Muscle layer of colon (tissue), 2 donors: ENCODE data around the gene TRIP6.
"Not testable (repeated sequence)": the region's sequence is repeated elsewhere in the genome, so short reads cannot be mapped to it uniquely, and the experiment has no call there.

ENCODE experiments used
- H3K27ac ChIP-seq: one replicate; pipeline ENCODE4 v1.7.0; 2013; ENCODE audit warnings: low read depth, mild to moderate bottlenecking, low read length, moderate library complexity
- H3K27me3 ChIP-seq, 2 donors: one replicate each; pipeline ENCODE4 v1.7.0; 2013; ENCODE audit warnings: low read length in 2 of 2, mild to moderate bottlenecking in 2 of 2; ENCODE audit not compliant: insufficient read depth in 2 of 2, control insufficient read depth in 1 of 2
- H3K36me3 ChIP-seq: one replicate; pipeline ENCODE4 v1.7.0; 2013; ENCODE audit warnings: mild to moderate bottlenecking, low read length; ENCODE audit not compliant: insufficient read depth
- H3K4me1 ChIP-seq: one replicate; pipeline ENCODE4 v1.7.0; 2013; ENCODE audit warnings: mild to moderate bottlenecking, low read length; ENCODE audit not compliant: insufficient read depth
- H3K4me3 ChIP-seq, 2 donors: one replicate each; pipeline ENCODE4 v1.7.0; 2013; ENCODE audit warnings: low read length in 2 of 2, low read depth in 1 of 2, mild to moderate bottlenecking in 1 of 2, moderate library complexity in 1 of 2
- H3K9ac ChIP-seq: one replicate; pipeline ENCODE4 v1.7.0; 2013; ENCODE audit warnings: low read length
- H3K9me3 ChIP-seq: one replicate; pipeline ENCODE4 v1.7.0; 2013; ENCODE audit warnings: mild to moderate bottlenecking, low read length
- donor health status: abdominal sarcoma.
- donor health status: Adenocarcinoma of cecum.

The TRIP6 gene

DNA sequence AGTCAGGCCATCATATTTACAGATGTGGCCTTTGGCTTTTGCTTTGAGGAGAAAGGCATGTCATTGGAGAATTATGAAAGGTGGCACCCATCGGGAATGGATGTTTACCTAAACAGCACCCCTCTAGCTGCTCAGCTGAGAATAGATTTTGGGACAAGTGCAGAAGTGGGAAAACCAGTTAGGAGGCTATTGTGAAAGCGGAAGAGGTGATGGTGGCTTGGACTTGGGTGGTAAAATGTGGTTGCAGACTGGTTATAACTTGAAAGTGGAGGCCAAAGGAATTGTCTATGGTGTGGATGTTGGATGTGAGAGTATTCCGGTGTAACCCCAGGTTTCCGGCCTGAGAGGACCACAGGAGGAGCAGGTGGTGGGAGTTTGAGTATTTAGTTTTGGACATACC lies 19.8 kb upstream of the TRIP6 start:
- Histone ChIP-seq H3K4me1 (peaks cover 7% of the 10 kb centered on the region), H3K27me3 (no peaks in the 10 kb centered on the region), H3K9me3 (no peaks in the 10 kb centered on the region), H3K36me3 (no peaks in the 10 kb centered on the region), H3K9ac (no peak overlapping the region), H3K27ac (no peak overlapping the region), H3K4me3 (no peak overlapping the region)

DNA sequence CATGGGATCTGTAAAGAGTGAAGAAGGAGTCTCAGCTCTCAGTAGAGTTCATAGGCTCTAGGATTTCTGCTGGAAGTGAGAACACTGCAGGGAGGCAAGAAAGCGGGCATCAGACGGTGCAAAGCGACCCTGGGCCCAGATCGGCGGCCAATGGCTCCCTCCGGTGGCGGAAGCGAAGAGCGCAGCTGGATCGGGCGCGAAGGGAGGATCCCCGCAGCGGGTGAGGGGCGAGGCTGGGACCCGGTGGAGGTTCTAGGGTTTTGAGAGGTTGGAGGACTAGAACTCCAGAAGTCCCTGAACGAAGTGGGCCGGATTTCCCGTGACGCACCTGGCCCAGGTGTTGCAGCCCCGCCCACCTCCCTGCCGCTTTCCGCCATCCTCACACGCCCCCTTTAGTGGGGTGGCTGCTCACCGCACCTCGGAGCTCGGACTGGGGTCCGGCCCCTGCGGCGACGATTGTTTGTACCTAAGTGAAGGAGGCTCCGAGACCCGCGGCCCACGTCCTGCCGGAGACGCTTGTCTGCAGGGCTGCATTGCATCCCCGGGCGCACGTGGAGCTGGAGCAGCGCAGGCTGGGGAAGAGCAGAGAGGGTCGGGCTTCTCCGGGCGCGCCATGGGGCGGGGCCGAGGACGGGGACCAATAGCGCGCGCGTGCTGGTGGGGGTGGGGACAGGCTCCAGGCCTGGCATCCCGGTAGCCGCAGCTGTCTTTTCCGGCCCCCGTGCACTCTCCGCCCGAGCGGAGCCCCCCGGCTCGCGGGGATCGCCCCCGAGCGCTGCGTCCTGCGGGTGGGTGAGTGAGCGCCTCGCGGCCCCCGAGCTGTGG lies 14.9 kb upstream of the TRIP6 start, which contains the start of gene SLC12A9:
Gene SLC12A9 (plus strand): TSS at position 666 of the 825 bp plus-strand sequence. CDS start 1,485 bp downstream, outside the sequence.
- Histone ChIP-seq H3K27ac (peak within 1 kb of the TSS; percentile 75), H3K36me3 (no peaks in the 10 kb centered on the region), H3K9ac (peak within 1 kb of the TSS; percentile 39), H3K4me1 (peaks cover 15% of the 10 kb centered on the region), H3K4me3 (peak within 1 kb of the TSS; percentile 75 to 81), H3K9me3 (no peaks in the 10 kb centered on the region), H3K27me3 (no peaks in the 10 kb centered on the region)

DNA sequence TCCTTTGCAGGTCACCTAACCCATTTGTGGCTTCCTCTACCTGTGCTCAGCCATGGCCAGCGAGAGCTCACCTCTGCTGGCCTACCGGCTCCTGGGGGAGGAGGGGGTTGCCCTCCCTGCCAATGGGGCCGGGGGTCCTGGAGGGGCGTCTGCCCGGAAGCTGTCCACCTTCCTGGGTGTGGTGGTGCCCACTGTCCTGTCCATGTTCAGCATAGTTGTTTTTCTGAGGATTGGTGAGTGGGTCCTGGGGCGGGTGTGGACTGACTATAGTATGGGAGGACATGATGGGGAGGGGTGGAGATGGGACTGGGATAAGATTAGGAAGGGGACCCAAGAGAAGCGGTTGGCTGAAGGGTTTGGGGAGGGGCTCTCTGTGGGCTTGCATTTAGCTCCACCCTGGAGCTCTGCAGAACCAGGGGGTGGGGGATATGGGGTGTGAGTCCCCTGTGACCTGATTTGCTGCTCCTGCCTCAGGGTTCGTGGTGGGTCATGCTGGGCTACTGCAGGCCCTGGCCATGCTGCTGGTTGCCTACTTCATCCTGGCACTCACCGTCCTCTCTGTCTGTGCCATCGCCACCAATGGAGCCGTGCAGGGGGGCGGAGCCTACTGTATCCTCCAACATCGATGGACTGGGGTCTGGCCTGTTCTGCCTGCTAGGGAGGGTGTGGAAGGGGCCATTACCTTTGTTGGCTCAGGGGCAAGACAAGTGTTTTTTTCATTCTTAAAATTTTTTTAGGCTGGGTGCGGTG lies 12.9 kb upstream of the TRIP6 start:
- no peak overlapping the region for H3K9ac ChIP-seq
- H3K9me3 ChIP-seq, result no peaks in the 10 kb centered on the region
- H3K4me3 ChIP-seq, result no peak overlapping the region
- no peaks in the 10 kb centered on the region for H3K27me3 ChIP-seq
- H3K27ac ChIP-seq, result no peak overlapping the region
- H3K36me3 ChIP-seq, result no peaks in the 10 kb centered on the region
- H3K4me1 ChIP-seq, result peaks cover 15% of the 10 kb centered on the region

DNA sequence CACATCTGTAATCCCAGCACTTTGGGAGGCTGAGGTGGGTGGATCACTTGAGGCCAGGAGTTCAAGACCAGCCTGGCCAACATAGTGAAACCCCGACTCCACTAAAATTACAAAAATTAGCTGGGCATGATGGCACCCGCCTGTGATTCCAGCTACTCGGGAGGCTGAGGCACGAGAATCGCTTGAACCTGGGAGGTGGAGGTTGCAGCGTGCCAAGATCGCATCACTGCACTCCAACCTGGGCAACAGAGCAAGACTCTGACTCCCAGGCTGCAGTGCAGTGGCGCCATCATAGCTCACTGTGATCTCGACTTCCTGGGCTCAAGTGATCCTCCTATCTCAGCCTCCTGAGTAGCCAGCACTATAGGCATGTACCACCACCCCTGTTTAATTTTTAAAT lies 12.3 kb upstream of the TRIP6 start:
- not testable (repeated sequence) for H3K36me3 ChIP-seq, H3K9ac ChIP-seq, H3K9me3 ChIP-seq, H3K27ac ChIP-seq, H3K4me3 ChIP-seq, H3K27me3 ChIP-seq
- H3K4me1 ChIP-seq, result peaks cover 15% of the 10 kb centered on the region

DNA sequence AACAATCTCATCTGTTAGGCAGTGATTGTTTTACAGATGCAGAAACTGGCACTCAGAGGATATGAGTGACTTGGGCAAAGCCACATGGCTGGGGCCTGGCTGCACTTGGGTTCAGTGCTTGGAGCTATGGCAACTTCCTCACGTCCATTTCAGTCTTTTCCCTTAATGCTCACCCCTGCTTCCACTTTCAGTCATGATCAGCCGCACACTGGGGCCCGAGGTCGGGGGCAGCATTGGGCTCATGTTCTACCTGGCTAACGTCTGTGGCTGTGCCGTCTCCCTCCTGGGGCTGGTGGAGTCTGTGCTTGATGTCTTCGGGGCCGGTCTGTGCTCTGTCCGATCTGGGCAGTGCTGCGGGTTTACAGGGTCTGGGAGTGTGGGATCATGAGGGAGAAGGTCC lies 11.7 kb upstream of the TRIP6 start:
- Histone ChIP-seq H3K4me3 (no peak overlapping the region), H3K36me3 (peaks cover 5% of the 10 kb centered on the region), H3K9me3 (no peaks in the 10 kb centered on the region), H3K27ac (no peak overlapping the region), H3K9ac (no peak overlapping the region), H3K27me3 (no peaks in the 10 kb centered on the region), H3K4me1 (peaks cover 15% of the 10 kb centered on the region)

DNA sequence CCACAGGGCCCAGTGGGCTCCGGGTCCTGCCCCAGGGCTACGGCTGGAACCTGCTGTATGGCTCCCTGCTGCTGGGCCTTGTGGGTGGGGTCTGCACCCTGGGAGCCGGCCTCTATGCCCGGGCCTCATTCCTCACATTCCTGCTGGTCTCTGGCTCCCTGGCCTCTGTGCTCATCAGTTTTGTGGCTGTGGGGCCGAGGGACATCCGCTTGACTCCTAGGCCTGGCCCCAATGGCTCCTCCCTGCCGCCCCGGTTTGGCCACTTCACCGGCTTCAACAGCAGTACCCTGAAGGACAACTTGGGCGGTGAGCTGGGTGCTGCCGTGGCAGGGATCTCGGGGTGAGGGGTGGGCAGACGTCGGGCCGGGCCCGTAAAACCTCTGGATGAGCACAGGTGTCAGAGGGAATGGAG lies 10.3 kb upstream of the TRIP6 start:
- peaks cover 13% of the 10 kb centered on the region for H3K4me1 ChIP-seq
- no peak overlapping the region for H3K9ac ChIP-seq
- no peak overlapping the region for H3K4me3 ChIP-seq
- H3K27ac ChIP-seq, result no peak overlapping the region
- H3K9me3 ChIP-seq, result no peaks in the 10 kb centered on the region
- peaks cover 12% of the 10 kb centered on the region for H3K36me3 ChIP-seq
- no peaks in the 10 kb centered on the region for H3K27me3 ChIP-seq

DNA sequence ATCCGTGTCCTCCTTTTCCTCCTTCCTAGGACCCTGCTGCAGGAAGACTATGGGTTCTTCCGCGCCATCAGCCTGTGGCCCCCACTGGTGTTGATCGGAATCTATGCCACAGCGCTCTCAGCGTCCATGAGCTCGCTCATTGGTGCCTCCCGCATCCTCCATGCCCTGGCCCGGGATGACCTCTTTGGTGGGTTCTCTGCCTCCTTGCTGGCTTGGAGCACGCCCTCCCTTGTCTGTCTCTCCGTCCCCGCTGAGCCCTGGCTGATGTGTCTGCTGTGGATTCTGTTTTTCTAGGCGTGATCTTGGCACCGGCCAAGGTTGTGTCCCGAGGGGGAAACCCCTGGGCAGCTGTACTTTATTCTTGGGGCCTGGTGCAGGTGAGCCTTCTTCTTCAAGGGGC lies 7.3 kb upstream of the TRIP6 start:
- no peaks in the 10 kb centered on the region for H3K4me1 ChIP-seq
- H3K9me3 ChIP-seq, result no peaks in the 10 kb centered on the region
- H3K27me3 ChIP-seq, result no peaks in the 10 kb centered on the region
- no peak overlapping the region for H3K9ac ChIP-seq
- H3K4me3 ChIP-seq, result no peak overlapping the region
- no peak overlapping the region for H3K27ac ChIP-seq
- H3K36me3 ChIP-seq, result peaks cover 12% of the 10 kb centered on the region

DNA sequence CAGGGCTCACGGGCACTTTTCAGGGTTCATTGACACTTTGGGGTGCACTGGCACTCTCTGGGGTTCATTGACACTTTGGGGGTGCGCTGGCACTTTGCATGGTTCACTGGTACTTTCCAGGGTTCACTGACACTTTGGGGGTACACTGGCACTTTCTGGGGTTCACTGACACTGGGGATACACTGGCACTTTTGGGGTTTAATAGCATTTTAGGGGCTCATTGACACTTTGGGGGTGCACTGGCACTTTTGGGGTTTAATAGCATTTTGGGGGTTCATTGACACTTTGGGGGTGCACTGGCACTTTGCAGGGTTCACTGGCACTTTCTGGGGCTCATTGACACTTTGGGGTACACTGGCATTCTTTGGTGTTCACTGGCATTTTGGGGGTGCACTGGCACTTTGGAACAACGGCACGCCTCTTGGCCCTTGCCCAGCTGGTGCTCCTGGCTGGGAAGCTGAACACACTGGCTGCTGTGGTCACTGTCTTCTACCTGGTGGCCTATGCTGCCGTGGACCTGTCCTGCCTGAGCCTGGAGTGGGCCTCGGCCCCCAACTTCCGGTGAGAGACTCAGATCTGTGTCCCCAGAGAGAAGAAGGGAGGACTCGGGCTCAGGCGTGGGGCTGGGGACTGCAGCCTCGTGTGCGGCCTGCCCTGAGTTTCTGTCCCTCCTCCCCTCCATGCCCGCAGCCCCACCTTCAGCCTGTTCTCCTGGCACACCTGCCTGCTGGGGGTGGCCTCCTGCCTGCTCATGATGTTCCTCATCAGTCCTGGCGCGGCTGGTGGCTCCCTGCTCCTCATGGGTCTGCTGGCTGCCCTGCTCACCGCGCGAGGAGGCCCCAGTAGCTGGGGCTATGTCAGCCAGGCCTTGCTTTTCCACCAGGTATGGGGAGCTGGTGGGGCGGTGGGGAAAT lies 6.2 kb upstream of the TRIP6 start:
- no peaks in the 10 kb centered on the region for H3K9me3 ChIP-seq
- H3K27me3 ChIP-seq, result no peaks in the 10 kb centered on the region
- H3K36me3 ChIP-seq, result peaks cover 12% of the 10 kb centered on the region
- H3K9ac ChIP-seq, result no peak overlapping the region
- peaks cover 5% of the 10 kb centered on the region for H3K4me1 ChIP-seq
- H3K4me3 ChIP-seq, result no peak overlapping the region
- no peak overlapping the region for H3K27ac ChIP-seq

DNA sequence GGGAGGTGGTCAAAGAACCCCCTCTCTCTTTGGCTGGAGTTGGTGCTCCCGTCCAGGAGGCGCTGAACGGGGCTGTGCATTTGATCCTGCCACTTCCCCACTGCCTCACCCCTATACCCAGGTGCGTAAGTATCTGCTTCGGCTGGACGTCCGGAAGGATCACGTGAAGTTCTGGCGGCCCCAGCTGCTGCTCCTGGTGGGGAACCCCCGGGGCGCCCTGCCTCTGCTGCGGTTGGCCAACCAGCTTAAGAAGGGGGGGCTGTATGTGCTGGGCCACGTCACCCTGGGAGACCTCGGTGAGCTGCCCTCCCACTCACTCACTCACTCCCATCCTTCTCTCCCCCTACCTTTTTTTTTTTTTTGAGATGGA lies 5.6 kb upstream of the TRIP6 start:
- Histone ChIP-seq H3K9ac (no peak overlapping the region), H3K4me1 (peaks cover 7% of the 10 kb centered on the region), H3K27ac (no peak overlapping the region), H3K9me3 (no peaks in the 10 kb centered on the region), H3K36me3 (peaks cover 12% of the 10 kb centered on the region), H3K27me3 (no peaks in the 10 kb centered on the region), H3K4me3 (no peak overlapping the region)

DNA sequence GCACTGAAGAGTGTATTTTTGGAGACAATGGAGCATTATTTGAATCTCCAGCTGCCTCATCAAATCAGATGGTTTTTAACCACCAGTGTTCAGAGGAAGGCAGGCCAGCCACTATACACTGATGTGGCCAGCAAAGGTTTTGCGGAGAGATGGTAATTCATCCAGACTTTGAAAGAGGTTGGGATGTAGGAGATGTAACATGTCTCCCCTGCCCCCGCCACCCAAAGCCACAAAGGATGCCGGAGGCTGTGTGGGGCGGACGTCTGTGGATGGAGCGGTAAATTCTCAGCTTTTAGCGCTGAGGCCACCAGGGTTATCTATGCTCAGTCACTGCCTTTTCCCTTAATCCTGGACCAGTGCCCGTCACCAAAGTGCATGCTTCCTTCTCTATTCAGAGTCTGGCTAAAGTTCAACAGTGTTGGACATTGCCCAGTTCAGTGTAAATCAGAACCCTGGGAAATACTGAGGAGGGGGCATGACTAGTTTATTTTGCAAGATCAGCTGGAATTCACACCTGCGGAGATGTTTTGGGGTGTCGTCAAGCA lies 3.7 kb upstream of the TRIP6 start:
- Histone ChIP-seq H3K27me3 (no peaks in the 10 kb centered on the region), H3K36me3 (peaks cover 12% of the 10 kb centered on the region), H3K27ac (no peak overlapping the region), H3K4me3 (no peak overlapping the region), H3K9ac (no peak overlapping the region), H3K4me1 (peaks cover 18% of the 10 kb centered on the region), H3K9me3 (no peaks in the 10 kb centered on the region)
